ENCODE measurements around the gene PHYHD1. TPM values are rescaled to one million over a fixed set of nuclear protein-coding genes. Genes with fewer than 3 reads are reported as not detected.
A peak's percentile ranks its signal among the peaks of the same experiment; 100 is the strongest.

PHYHD1 gene
- 1.0 TPM for polyA plus RNA-seq

- no peaks in the 10 kb centered on the region for H3K9me3 Mint-ChIP-seq
- no peaks in the 10 kb centered on the region for H3K27me3 Mint-ChIP-seq
- peaks cover 4% of the 10 kb centered on the region for H3K36me3 Mint-ChIP-seq
- H3K27ac Mint-ChIP-seq, result peak within 1 kb of the TSS; percentile 52 to 93 (median 71)
- H3K4me1 Mint-ChIP-seq, result peaks cover 0 to 2% (median 0%) of the 10 kb centered on the region in 3 donors
- peak within 1 kb of the TSS in 3 of 4 donors; percentile 30 to 76 (median 54) for H3K4me3 Mint-ChIP-seq
These were observed at the start of gene PHYHD1 for GRCh38 chr9:128920381-128921058. TSS of gene PHYHD1 (plus strand) at chr9:128920982. CDS start at chr9:128922324, 1,342 bp downstream.

GRCh38 chr9:128877852-128878251, 42.9 kb upstream of the PHYHD1 start:
- no peaks in the 10 kb centered on the region for H3K27me3 Mint-ChIP-seq
- peak overlapping the region in 2 of 3 donors; percentile 45 to 69 for H3K27ac Mint-ChIP-seq
- no peaks in the 10 kb centered on the region for H3K36me3 Mint-ChIP-seq
- H3K4me3 Mint-ChIP-seq, result peak overlapping the region in 2 of 4 donors; percentile 5 to 76
- no peaks in the 10 kb centered on the region for H3K9me3 Mint-ChIP-seq
- H3K4me1 Mint-ChIP-seq, result peaks cover 10 to 19% (median 16%) of the 10 kb centered on the region in 3 donors

- Mint-ChIP-seq H3K4me1 (peaks cover 25 to 44% (median 34%) of the 10 kb centered on the region in 3 donors), H3K4me3 (peak within 1 kb of the TSS; percentile 91 to 99 (median 96)), H3K36me3 (peaks cover 3% of the 10 kb centered on the region)
These were observed 38.7 kb upstream of the PHYHD1 start, which contains the start of the genes KYAT1 and LRRC8A for GRCh38 chr9:128881884-128882676. TSS of gene KYAT1 (minus strand) at chr9:128881950. CDS start at chr9:128845405, 36,545 bp downstream. TSS of gene LRRC8A (plus strand) at chr9:128882133. CDS start at chr9:128907165, 25,032 bp downstream.

GRCh38 chr9:128882677-128883603, 37.8 kb upstream of the PHYHD1 start:
- H3K36me3 Mint-ChIP-seq, result peaks cover 3% of the 10 kb centered on the region
- peak overlapping the region; percentile 83 to 97 (median 84) for H3K27ac Mint-ChIP-seq
- H3K4me3 Mint-ChIP-seq, result peak overlapping the region; percentile 91 to 97 (median 95)
- no peaks in the 10 kb centered on the region for H3K27me3 Mint-ChIP-seq
- no peaks in the 10 kb centered on the region for H3K9me3 Mint-ChIP-seq
- H3K4me1 Mint-ChIP-seq, result peaks cover 27 to 46% (median 34%) of the 10 kb centered on the region in 3 donors

More at GRCh38 chr9:128881884-128882676, 38.7 kb upstream of the PHYHD1 start, which contains the start of the genes KYAT1 and LRRC8A:
- no peaks in the 10 kb centered on the region for H3K9me3 Mint-ChIP-seq
- peak within 1 kb of the TSS; percentile 83 to 97 (median 97) for H3K27ac Mint-ChIP-seq
- no peaks in the 10 kb centered on the region for H3K27me3 Mint-ChIP-seq

GRCh38 chr9:128884164-128884563, 36.6 kb upstream of the PHYHD1 start:
- Mint-ChIP-seq H3K27ac (peak overlapping the region in 2 of 3 donors; percentile 64 to 81), H3K9me3 (no peaks in the 10 kb centered on the region), H3K4me3 (peak overlapping the region; percentile 17 to 97 (median 76)), H3K27me3 (no peaks in the 10 kb centered on the region), H3K4me1 (peaks cover 32 to 44% (median 35%) of the 10 kb centered on the region in 3 donors), H3K36me3 (peaks cover 3% of the 10 kb centered on the region)

GRCh38 chr9:128885376-128885775, 35.4 kb upstream of the PHYHD1 start:
- Mint-ChIP-seq H3K4me1 (peaks cover 32 to 37% (median 35%) of the 10 kb centered on the region in 3 donors), H3K27me3 (no peaks in the 10 kb centered on the region), H3K9me3 (no peaks in the 10 kb centered on the region), H3K4me3 (peak overlapping the region in 1 of 4 donors; percentile 94), H3K27ac (peak overlapping the region in 1 of 3 donors; percentile 58), H3K36me3 (peaks cover 3% of the 10 kb centered on the region)

GRCh38 chr9:128885798-128886197, 35.0 kb upstream of the PHYHD1 start:
- H3K36me3 Mint-ChIP-seq, result peaks cover 3% of the 10 kb centered on the region
- no peaks in the 10 kb centered on the region for H3K27me3 Mint-ChIP-seq
- no peaks in the 10 kb centered on the region for H3K9me3 Mint-ChIP-seq
- H3K4me1 Mint-ChIP-seq, result peaks cover 29 to 34% (median 32%) of the 10 kb centered on the region in 3 donors
- H3K27ac Mint-ChIP-seq, result peak overlapping the region in 2 of 3 donors; percentile 58 to 62
- peak overlapping the region in 2 of 4 donors; percentile 54 to 94 for H3K4me3 Mint-ChIP-seq

GRCh38 chr9:128886211-128886891, 34.4 kb upstream of the PHYHD1 start:
- Mint-ChIP-seq H3K27me3 (no peaks in the 10 kb centered on the region), H3K4me1 (peaks cover 26 to 32% (median 29%) of the 10 kb centered on the region in 3 donors), H3K9me3 (no peaks in the 10 kb centered on the region), H3K36me3 (peaks cover 3% of the 10 kb centered on the region), H3K27ac (peak overlapping the region in 2 of 3 donors; percentile 62 to 67), H3K4me3 (peak overlapping the region in 2 of 4 donors; percentile 54 to 80)

GRCh38 chr9:128887049-128887448, 33.7 kb upstream of the PHYHD1 start:
- Mint-ChIP-seq H3K27me3 (no peaks in the 10 kb centered on the region), H3K9me3 (no peaks in the 10 kb centered on the region), H3K4me1 (peaks cover 23 to 31% (median 24%) of the 10 kb centered on the region in 3 donors), H3K36me3 (peaks cover 3% of the 10 kb centered on the region), H3K4me3 (peak overlapping the region in 1 of 4 donors; percentile 17), H3K27ac (peak overlapping the region in 1 of 3 donors; percentile 8)

- Mint-ChIP-seq H3K4me1 (peaks cover 21 to 28% (median 22%) of the 10 kb centered on the region in 3 donors), H3K9me3 (no peaks in the 10 kb centered on the region), H3K27me3 (no peaks in the 10 kb centered on the region), H3K27ac (no peak overlapping the region), H3K36me3 (peaks cover 3% of the 10 kb centered on the region), H3K4me3 (peak overlapping the region in 1 of 4 donors; percentile 17)
These were observed 32.9 kb upstream of the PHYHD1 start for GRCh38 chr9:128887914-128888350.

GRCh38 chr9:128891321-128892220, 29.2 kb upstream of the PHYHD1 start:
- no peaks in the 10 kb centered on the region for H3K36me3 Mint-ChIP-seq
- no peak overlapping the region for H3K27ac Mint-ChIP-seq
- H3K27me3 Mint-ChIP-seq, result no peaks in the 10 kb centered on the region
- H3K4me3 Mint-ChIP-seq, result no peak overlapping the region
- peaks cover 10 to 18% (median 10%) of the 10 kb centered on the region in 3 donors for H3K4me1 Mint-ChIP-seq
- H3K9me3 Mint-ChIP-seq, result no peaks in the 10 kb centered on the region

- Mint-ChIP-seq H3K4me1 (peaks cover 9 to 20% (median 10%) of the 10 kb centered on the region in 3 donors), H3K4me3 (no peak overlapping the region), H3K27ac (no peak overlapping the region), H3K9me3 (no peaks in the 10 kb centered on the region), H3K27me3 (no peaks in the 10 kb centered on the region), H3K36me3 (peaks cover 3% of the 10 kb centered on the region)
These were observed 28.4 kb upstream of the PHYHD1 start for GRCh38 chr9:128892221-128892921.
